H9 (cell line): ENCODE data around the gene SEZ6. TPM values are rescaled to one million over a fixed set of nuclear protein-coding genes. Genes with fewer than 3 reads are reported as not detected.

Experiments used
- DNase-seq: peaks from one replicate; pipeline ENCODE4 v3.0.0-alpha.2; 2017
- H2AFZ ChIP-seq: one replicate; pipeline ENCODE4 v1.6.1; 2013; ENCODE audit warnings: mild to moderate bottlenecking, low read length, control low read depth, moderate library complexity
- H2AK5ac ChIP-seq: 2 replicates; pipeline ENCODE4 v1.6.1; 2013; ENCODE audit warnings: low read length, control low read depth, mixed read lengths; ENCODE audit not compliant: insufficient read length
- H2BK120ac ChIP-seq: one replicate; pipeline ENCODE4 v1.6.1; 2013; ENCODE audit warnings: low read depth, mild to moderate bottlenecking, low read length, control low read depth, inconsistent platforms; ENCODE audit not compliant: poor library complexity, severe bottlenecking
- H2BK12ac ChIP-seq: 2 replicates; pipeline ENCODE4 v1.6.1; 2013; ENCODE audit warnings: low read length, control low read depth, mixed read lengths, low read depth; ENCODE audit not compliant: insufficient read length
- H2BK15ac ChIP-seq: 2 replicates; pipeline ENCODE4 v1.6.1; 2013; ENCODE audit warnings: low read depth, low read length, control low read depth
- H2BK20ac ChIP-seq: one replicate; pipeline ENCODE4 v1.6.1; 2013; ENCODE audit warnings: low read depth, mild to moderate bottlenecking, low read length, control low read depth, inconsistent platforms; ENCODE audit not compliant: poor library complexity, severe bottlenecking
- H2BK5ac ChIP-seq: 2 replicates; pipeline ENCODE4 v1.6.1; 2013; ENCODE audit warnings: low read length, control low read depth, mixed read lengths; ENCODE audit not compliant: insufficient read length
- H3K14ac ChIP-seq: 2 replicates; pipeline ENCODE4 v1.6.1; 2013; ENCODE audit warnings: low read length, control low read depth; ENCODE audit not compliant: insufficient read depth
- H3K18ac ChIP-seq: 2 replicates; pipeline ENCODE4 v1.6.1; 2013; ENCODE audit warnings: low read depth, mild to moderate bottlenecking, mixed read lengths, low read length, control low read depth; ENCODE audit not compliant: insufficient read length
- H3K23ac ChIP-seq: 2 replicates; pipeline ENCODE4 v1.6.1; 2013; ENCODE audit warnings: low read length, control low read depth, mixed read lengths, low read depth; ENCODE audit not compliant: insufficient read length
- H3K23me2 ChIP-seq: 2 replicates; pipeline ENCODE4 v1.6.1; 2013; ENCODE audit warnings: low read depth, mild to moderate bottlenecking, mixed read lengths, low read length, control low read depth; ENCODE audit not compliant: insufficient read length, poor library complexity, severe bottlenecking
- H3K27ac ChIP-seq: 2 replicates; pipeline ENCODE4 v1.5.1; 2013; ENCODE audit warnings: low read length, control low read depth, mixed read lengths, low read depth; ENCODE audit not compliant: insufficient read length
- H3K27me3 ChIP-seq: 2 replicates; pipeline ENCODE4 v1.6.1; 2013; ENCODE audit warnings: low read length, control low read depth, inconsistent platforms; ENCODE audit not compliant: insufficient read depth
- H3K4ac ChIP-seq: 2 replicates; pipeline ENCODE4 v1.6.1; 2013; ENCODE audit warnings: low read depth, mild to moderate bottlenecking, control low read depth, inconsistent platforms, low read length, moderate library complexity
- H3K4me1 ChIP-seq: 2 replicates; pipeline ENCODE4 v1.6.1; 2013; ENCODE audit warnings: low read length, control low read depth, inconsistent platforms; ENCODE audit not compliant: insufficient read depth
- H3K4me2 ChIP-seq: 2 replicates; pipeline ENCODE4 v1.6.1; 2013; ENCODE audit warnings: low read length, control low read depth, mixed read lengths; ENCODE audit not compliant: insufficient read length, insufficient read depth
- H3K56ac ChIP-seq: 2 replicates; pipeline ENCODE4 v1.6.1; 2013; ENCODE audit warnings: low read depth, mild to moderate bottlenecking, mixed read lengths, low read length, control low read depth; ENCODE audit not compliant: insufficient read length
- H3K79me1 ChIP-seq: 2 replicates; pipeline ENCODE4 v1.6.1; 2013; ENCODE audit warnings: low read depth, mild to moderate bottlenecking, moderate library complexity, low read length, control low read depth, inconsistent platforms; ENCODE audit not compliant: insufficient read depth, poor library complexity, severe bottlenecking
- H3K79me2 ChIP-seq: 2 replicates; pipeline ENCODE4 v1.6.1; 2013; ENCODE audit warnings: low read length, control low read depth, inconsistent platforms; ENCODE audit not compliant: insufficient read depth
- H3K9ac ChIP-seq: 2 replicates; pipeline ENCODE4 v1.6.1; 2013; ENCODE audit warnings: low read length, control low read depth, mixed read lengths; ENCODE audit not compliant: insufficient read length; ENCODE audit errors: extremely low read depth
- H3K9me3 ChIP-seq: one replicate; pipeline ENCODE4 v1.6.1; 2013; ENCODE audit warnings: low read depth, low read length, inconsistent platforms; ENCODE audit not compliant: control insufficient read depth
- H3T11ph ChIP-seq: one replicate; pipeline ENCODE4 v1.6.1; 2013; ENCODE audit warnings: mild to moderate bottlenecking, low read length, control low read depth, inconsistent platforms
- H4K20me1 ChIP-seq: one replicate; pipeline ENCODE4 v1.6.1; 2013; ENCODE audit not compliant: control insufficient read depth, insufficient read length, insufficient read depth
- H4K5ac ChIP-seq: 2 replicates; pipeline ENCODE4 v1.6.1; 2013; ENCODE audit warnings: low read depth, mild to moderate bottlenecking, mixed read lengths, low read length, control low read depth; ENCODE audit not compliant: insufficient read length
- H4K8ac ChIP-seq: replicated peaks from 2 replicates; pipeline ENCODE4 v1.6.1; 2013; ENCODE audit warnings: low read length, control low read depth, mixed read lengths, low read depth; ENCODE audit not compliant: insufficient read length
- H4K91ac ChIP-seq: 2 replicates; pipeline ENCODE4 v1.6.1; 2013; ENCODE audit warnings: low read depth, mild to moderate bottlenecking, moderate library complexity, mixed read lengths, low read length, control low read depth; ENCODE audit not compliant: insufficient read length
- H3K27ac Mint-ChIP-seq, 3 experiments: 2 replicates in 2 of 3; 3 replicates in 1 of 3; pipeline ENCODE4 v1.8.0; 2020 to 2021; ENCODE audit warnings: mixed read lengths in 3 of 3, mild to moderate bottlenecking in 1 of 3, moderate library complexity in 1 of 3
- H3K27me3 Mint-ChIP-seq: 2 replicates; pipeline ENCODE4 v1.8.0; 2021; ENCODE audit warnings: low read depth, mild to moderate bottlenecking, moderate library complexity, mixed read lengths
- H3K36me3 Mint-ChIP-seq, 3 experiments: 2 replicates in 2 of 3; 3 replicates in 1 of 3; pipeline ENCODE4 v1.8.0; 2020 to 2021; ENCODE audit warnings: low read depth in 3 of 3, mixed read lengths in 3 of 3; ENCODE audit not compliant: insufficient read depth in 1 of 3
- H3K4me1 Mint-ChIP-seq, 2 experiments: 2 replicates each; pipeline ENCODE4 v1.8.0; 2020; ENCODE audit warnings: mixed read lengths in 2 of 2
- H3K4me3 Mint-ChIP-seq, 2 experiments: 2 replicates in 1 of 2; 3 replicates in 1 of 2; pipeline ENCODE4 v1.8.0; 2020 to 2021; ENCODE audit warnings: mild to moderate bottlenecking in 2 of 2, mixed read lengths in 2 of 2, moderate library complexity in 1 of 2
- H3K9me3 Mint-ChIP-seq, 2 experiments: 2 replicates in 1 of 2; 3 replicates in 1 of 2; pipeline ENCODE4 v1.8.0; 2020; ENCODE audit warnings: mild to moderate bottlenecking in 2 of 2, mixed read lengths in 2 of 2, moderate library complexity in 1 of 2
- WGBS: extraction: QIAGEN DNeasy Blood & Tissue Kit; methylation state at CpG from one replicate; pipeline ENCODE4 v1.1.7; 2013; ENCODE audit warnings: missing lambda C conversion rate, low lambda C conversion rate, mixed read lengths; ENCODE audit not compliant: insufficient read length; ENCODE audit errors: extremely low coverage; 5-methylcytosine and 5-hydroxymethylcytosine counted together
- total RNA-seq: library from RNA; stranded (reverse); gene quantifications from 2 replicates; pipeline ENCODE4 v1.2.1, GENCODE V29; 2021
- TF ChIP-seq, protein P1 (sequence below): fragments of 200-600 bp; sonication (generic); conservative IDR thresholded peaks from 3 replicates; pipeline ENCODE4 v1.8.0; 2021; ENCODE audit warnings: antibody characterized with exemption, mild to moderate bottlenecking

Gene SEZ6
- total RNA-seq, 1 experiment from 2014 or later = 1.8 TPM

DNA sequence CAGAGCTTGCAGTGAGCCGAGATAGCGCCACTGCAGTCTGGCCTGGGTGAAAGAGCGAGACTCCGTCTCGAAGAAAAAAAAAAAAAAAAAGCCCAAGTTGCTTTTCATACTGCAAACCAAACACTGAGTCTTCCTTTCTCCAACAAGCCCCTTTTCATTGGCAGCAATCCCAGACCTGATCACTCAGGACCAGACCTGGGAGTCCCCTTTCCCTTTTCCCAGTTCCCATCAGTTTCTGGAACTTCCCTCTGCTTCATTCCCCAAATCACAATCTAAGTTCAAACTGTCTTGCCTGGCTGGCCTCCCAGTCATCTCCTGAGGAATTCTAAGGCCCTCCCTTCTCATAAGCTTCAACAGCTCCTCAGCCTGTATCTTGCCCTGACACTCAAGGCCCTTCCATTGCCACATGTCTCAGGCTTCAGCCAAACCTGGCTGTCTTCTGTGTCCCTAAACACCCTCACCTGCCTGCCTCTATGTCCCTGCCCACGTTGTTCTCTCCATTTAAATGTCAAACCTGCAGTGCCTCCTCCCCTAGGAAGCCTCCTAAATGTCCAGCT is 42.7 kb downstream of the SEZ6 start:
- H3K4me1 ChIP-seq = no peaks in the 10 kb centered on the region
- no peak overlapping the region for H2BK15ac ChIP-seq
- WGBS = no CpG with 5 or more reads among the region's 6 CpGs
- H4K8ac ChIP-seq = no peak overlapping the region
- Mint-ChIP-seq H3K4me1 (peaks cover 16 to 27% of the 10 kb centered on the region in 2 experiments), H3K4me3 (no peak overlapping the region), H3K27me3 (peaks cover 2% of the 10 kb centered on the region), H3K9me3 (no peaks in the 10 kb centered on the region; a peak in 1 of 5 replicates), H3K27ac (peak overlapping the region in 1 of 3 experiments; percentile 6; a peak in 1 of 7 replicates), H3K36me3 (no peaks in the 10 kb centered on the region)
- no peak overlapping the region for H3K4me2 ChIP-seq
- no peak overlapping the region for H2BK12ac ChIP-seq
- no peak overlapping the region for H3K9ac ChIP-seq
- no peak overlapping the region for H3K23ac ChIP-seq
- no peak overlapping the region for H2BK120ac ChIP-seq
- H2BK20ac ChIP-seq = no peak overlapping the region
- H3K23me2 ChIP-seq = no peaks in the 10 kb centered on the region
- H3K4ac ChIP-seq = no peak overlapping the region
- H3K79me2 ChIP-seq = no peaks in the 10 kb centered on the region
- TF ChIP-seq, protein P1, sequence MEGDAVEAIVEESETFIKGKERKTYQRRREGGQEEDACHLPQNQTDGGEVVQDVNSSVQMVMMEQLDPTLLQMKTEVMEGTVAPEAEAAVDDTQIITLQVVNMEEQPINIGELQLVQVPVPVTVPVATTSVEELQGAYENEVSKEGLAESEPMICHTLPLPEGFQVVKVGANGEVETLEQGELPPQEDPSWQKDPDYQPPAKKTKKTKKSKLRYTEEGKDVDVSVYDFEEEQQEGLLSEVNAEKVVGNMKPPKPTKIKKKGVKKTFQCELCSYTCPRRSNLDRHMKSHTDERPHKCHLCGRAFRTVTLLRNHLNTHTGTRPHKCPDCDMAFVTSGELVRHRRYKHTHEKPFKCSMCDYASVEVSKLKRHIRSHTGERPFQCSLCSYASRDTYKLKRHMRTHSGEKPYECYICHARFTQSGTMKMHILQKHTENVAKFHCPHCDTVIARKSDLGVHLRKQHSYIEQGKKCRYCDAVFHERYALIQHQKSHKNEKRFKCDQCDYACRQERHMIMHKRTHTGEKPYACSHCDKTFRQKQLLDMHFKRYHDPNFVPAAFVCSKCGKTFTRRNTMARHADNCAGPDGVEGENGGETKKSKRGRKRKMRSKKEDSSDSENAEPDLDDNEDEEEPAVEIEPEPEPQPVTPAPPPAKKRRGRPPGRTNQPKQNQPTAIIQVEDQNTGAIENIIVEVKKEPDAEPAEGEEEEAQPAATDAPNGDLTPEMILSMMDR = no peak
- H2BK5ac ChIP-seq = no peak overlapping the region
- H3K18ac ChIP-seq = no peak overlapping the region
- no peak overlapping the region for H2AK5ac ChIP-seq
- H3K27me3 ChIP-seq = no peaks in the 10 kb centered on the region
- no peak overlapping the region for H3K14ac ChIP-seq
- no peak overlapping the region for H4K91ac ChIP-seq
- H4K20me1 ChIP-seq = no peaks in the 10 kb centered on the region
- H3K9me3 ChIP-seq = no peaks in the 10 kb centered on the region
- no peaks in the 10 kb centered on the region for H3K79me1 ChIP-seq
- H3T11ph ChIP-seq = no peak overlapping the region
- no peak for DNase-seq
- no peak overlapping the region for H3K27ac ChIP-seq
- H3K56ac ChIP-seq = no peak overlapping the region
- H2AFZ ChIP-seq = no peak overlapping the region
- H4K5ac ChIP-seq = no peak overlapping the region
